ENCODE data around the gene NFATC1.

The NFATC1 gene

GRCh38 chr18:79395761-79396404 lies at the start of gene NFATC1:
Gene NFATC1 (plus strand): TSS chr18:79395930. CDS start chr18:79396225, 295 bp downstream.
- DNase-seq = no peak

- no peak for DNase-seq
Measured at GRCh38 chr18:79345981-79346380, 49.7 kb upstream of the NFATC1 start.

GRCh38 chr18:79348066-79348465 lies 47.7 kb upstream of the NFATC1 start:
- no peak for DNase-seq

- no peak for DNase-seq
Measured at GRCh38 chr18:79352432-79352831, 43.3 kb upstream of the NFATC1 start.

- no peak for DNase-seq
Measured at GRCh38 chr18:79353267-79353666, 42.5 kb upstream of the NFATC1 start.

GRCh38 chr18:79354350-79354749 lies 41.4 kb upstream of the NFATC1 start:
- DNase-seq = no peak

GRCh38 chr18:79355433-79356335 lies 40.0 kb upstream of the NFATC1 start:
- DNase-seq = no peak

GRCh38 chr18:79356435-79356834 lies 39.3 kb upstream of the NFATC1 start:
- DNase-seq = no peak

- DNase-seq = no peak
Measured at GRCh38 chr18:79360933-79361332, 34.8 kb upstream of the NFATC1 start.

GRCh38 chr18:79361766-79362522 lies 33.8 kb upstream of the NFATC1 start:
- DNase-seq = no peak

GRCh38 chr18:79365701-79366100 lies 30.0 kb upstream of the NFATC1 start:
- no peak for DNase-seq

- no peak for DNase-seq
Measured at GRCh38 chr18:79366177-79367094, 29.3 kb upstream of the NFATC1 start.

GRCh38 chr18:79367480-79367879 lies 28.2 kb upstream of the NFATC1 start:
- no peak for DNase-seq

- no peak for DNase-seq
Measured at GRCh38 chr18:79367989-79368388, 27.7 kb upstream of the NFATC1 start.

GRCh38 chr18:79368681-79369080 lies 27.0 kb upstream of the NFATC1 start:
- no peak for DNase-seq

GRCh38 chr18:79371561-79372121 lies 24.1 kb upstream of the NFATC1 start:
- DNase-seq = no peak

GRCh38 chr18:79372461-79372860 lies 23.3 kb upstream of the NFATC1 start:
- DNase-seq = no peak

GRCh38 chr18:79372991-79373390 lies 22.7 kb upstream of the NFATC1 start:
- no peak for DNase-seq

GRCh38 chr18:79373736-79374135 lies 22.0 kb upstream of the NFATC1 start:
- DNase-seq = no peak

- DNase-seq = no peak
Measured at GRCh38 chr18:79374408-79375171, 21.1 kb upstream of the NFATC1 start.

GRCh38 chr18:79375441-79376154 lies 20.1 kb upstream of the NFATC1 start:
- DNase-seq = no peak
